Activated naive CD4-positive, alpha-beta T cell treated with anti-CD3 and anti-CD28 coated beads for 36 hours (primary cell): ENCODE results near the gene TMEM250. TPM values are rescaled to one million over a fixed set of nuclear protein-coding genes. Genes with fewer than 3 reads are reported as not detected.

ENCODE experiments used
- CTCF ChIA-PET: fragments of 350-600 bp; sonication (Branson Sonifier 250); formaldehyde crosslinking; loops from one replicate; lab custom pipeline; 2021; ENCODE audit warnings: antibody characterized with exemption; lab: Charles Lee
- DNase-seq: peaks from one replicate; pipeline ENCODE4 v3.0.0-alpha.2; 2020
- H3K27ac Mint-ChIP-seq: one replicate; pipeline ENCODE4 v1.8.0; 2021; ENCODE audit warnings: mild to moderate bottlenecking, mixed read lengths
- H3K27me3 Mint-ChIP-seq: one replicate; pipeline ENCODE4 v1.8.0; 2021; ENCODE audit warnings: low read depth, mixed read lengths
- H3K36me3 Mint-ChIP-seq: one replicate; pipeline ENCODE4 v1.8.0; 2021; ENCODE audit warnings: low read depth, mixed read lengths
- H3K4me1 Mint-ChIP-seq: one replicate; pipeline ENCODE4 v1.8.0; 2021; ENCODE audit warnings: low read depth, mixed read lengths
- H3K4me3 Mint-ChIP-seq: one replicate; pipeline ENCODE4 v1.8.0; 2021; ENCODE audit warnings: mild to moderate bottlenecking, moderate library complexity, mixed read lengths
- H3K9me3 Mint-ChIP-seq: one replicate; pipeline ENCODE4 v1.8.0; 2021; ENCODE audit warnings: mixed read lengths
- intact Hi-C: fragments of 100-400 bp; cut with micrococcal nuclease; formaldehyde crosslinking; loops from one replicate; pipeline ENCODE4 v1.15.1; 2023
- total RNA-seq, 2 experiments: library from RNA; stranded (reverse); gene quantifications; one replicate each; pipeline ENCODE4 v1.2.3, GENCODE V29; 2021

Gene TMEM250
- total RNA-seq, 2 experiments from 2014 or later, result 20.7 to 22.2 TPM

DNA sequence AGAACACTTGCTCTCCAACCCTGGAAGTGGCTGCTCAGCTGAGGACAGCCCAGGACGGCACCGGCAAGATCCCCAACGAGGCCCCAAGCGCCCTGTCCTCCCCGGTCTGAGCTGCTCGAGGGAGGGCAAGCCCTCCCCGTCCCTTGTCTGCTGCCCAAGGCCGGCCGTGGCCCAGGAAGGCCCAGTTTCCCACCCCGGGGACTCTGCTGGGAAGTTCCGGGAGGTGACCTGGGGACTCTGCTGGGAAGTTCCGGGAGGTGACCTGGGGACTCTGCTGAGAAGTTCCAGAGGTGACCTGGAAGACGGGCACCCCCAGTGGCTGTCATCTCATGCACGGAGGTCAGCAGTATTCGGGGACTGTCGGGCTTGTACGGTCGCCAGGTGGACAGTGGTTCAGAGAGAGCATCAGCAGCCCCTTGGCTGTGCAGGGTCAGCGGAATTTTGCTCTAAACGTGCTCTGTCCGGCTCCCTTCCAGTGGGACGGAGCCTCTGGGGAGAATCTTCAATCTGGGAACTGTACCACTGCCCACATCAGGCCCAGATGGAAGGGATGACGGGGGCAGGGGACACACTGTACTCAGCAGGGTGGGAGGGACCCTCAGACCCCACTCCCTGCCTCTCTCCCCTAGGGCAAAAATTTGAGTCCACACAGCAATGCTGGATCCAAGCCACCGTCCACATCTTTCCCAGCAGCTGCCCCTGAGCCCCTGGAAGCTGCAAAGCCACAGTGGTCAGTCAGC lies 30.8 kb downstream of the TMEM250 start:
- Mint-ChIP-seq H3K4me1 (peaks cover 13% of the 10 kb centered on the region), H3K9me3 (no peaks in the 10 kb centered on the region), H3K27me3 (no peaks in the 10 kb centered on the region), H3K36me3 (no peaks in the 10 kb centered on the region), H3K4me3 (no peak overlapping the region), H3K27ac (no peak overlapping the region)
- no peak for DNase-seq
- intact Hi-C loops, result no loop called here
- CTCF ChIA-PET, result interaction anchor here (4.3 kb wide), 1 partner anchor 35 kb away, joined by 43 read pairs; no protein-coding TSS in a partner anchor

DNA sequence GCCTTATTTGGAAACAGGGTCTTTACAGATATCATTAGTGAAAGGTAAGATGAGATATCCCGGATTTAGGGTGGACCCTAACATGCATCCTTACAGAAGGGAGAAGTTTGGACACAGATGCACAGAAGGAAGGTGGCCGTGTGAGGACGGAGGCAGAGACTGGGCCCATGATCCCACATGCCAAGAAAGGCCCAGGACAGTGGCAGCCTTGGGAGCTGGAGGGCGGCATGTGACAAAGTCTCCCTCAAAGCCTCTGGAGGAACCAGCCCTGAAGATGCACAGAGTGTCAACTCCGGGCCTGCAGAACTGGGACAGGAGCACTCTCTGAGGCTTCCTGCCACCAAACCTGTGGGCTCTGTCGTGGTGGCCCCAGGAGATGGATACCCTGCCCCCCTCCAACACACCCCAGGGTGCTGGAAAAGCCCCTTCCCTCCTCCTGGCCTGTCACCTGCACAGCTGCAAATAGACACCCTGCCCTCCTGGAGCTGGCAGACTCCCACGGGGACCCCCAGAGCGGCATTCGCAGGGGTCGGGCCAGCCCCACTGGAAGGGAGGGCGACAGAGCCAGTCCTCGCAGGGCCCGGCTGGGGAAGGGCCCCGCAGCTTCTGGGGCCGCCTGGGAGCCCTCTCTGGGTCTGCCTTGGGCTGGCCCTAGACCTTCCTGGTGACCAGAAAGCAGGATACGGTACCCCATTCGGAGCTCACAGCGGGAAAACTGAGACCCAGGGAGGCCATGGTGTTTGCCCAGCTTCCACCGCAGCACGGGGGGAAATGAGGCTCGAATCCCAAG lies 31.5 kb downstream of the TMEM250 start:
- Mint-ChIP-seq H3K4me1 (peaks cover 15% of the 10 kb centered on the region), H3K9me3 (no peaks in the 10 kb centered on the region), H3K4me3 (no peak overlapping the region), H3K27me3 (no peaks in the 10 kb centered on the region), H3K27ac (no peak overlapping the region), H3K36me3 (no peaks in the 10 kb centered on the region)
- CTCF ChIA-PET, result interaction anchor here (0.8 to 1.5 kb wide), 3 partner anchors 35 to 120 kb away, joined by 3 to 4 read pairs (median 3); no protein-coding TSS in a partner anchor
- DNase-seq, result no peak
- intact Hi-C loops, result no loop called here

DNA sequence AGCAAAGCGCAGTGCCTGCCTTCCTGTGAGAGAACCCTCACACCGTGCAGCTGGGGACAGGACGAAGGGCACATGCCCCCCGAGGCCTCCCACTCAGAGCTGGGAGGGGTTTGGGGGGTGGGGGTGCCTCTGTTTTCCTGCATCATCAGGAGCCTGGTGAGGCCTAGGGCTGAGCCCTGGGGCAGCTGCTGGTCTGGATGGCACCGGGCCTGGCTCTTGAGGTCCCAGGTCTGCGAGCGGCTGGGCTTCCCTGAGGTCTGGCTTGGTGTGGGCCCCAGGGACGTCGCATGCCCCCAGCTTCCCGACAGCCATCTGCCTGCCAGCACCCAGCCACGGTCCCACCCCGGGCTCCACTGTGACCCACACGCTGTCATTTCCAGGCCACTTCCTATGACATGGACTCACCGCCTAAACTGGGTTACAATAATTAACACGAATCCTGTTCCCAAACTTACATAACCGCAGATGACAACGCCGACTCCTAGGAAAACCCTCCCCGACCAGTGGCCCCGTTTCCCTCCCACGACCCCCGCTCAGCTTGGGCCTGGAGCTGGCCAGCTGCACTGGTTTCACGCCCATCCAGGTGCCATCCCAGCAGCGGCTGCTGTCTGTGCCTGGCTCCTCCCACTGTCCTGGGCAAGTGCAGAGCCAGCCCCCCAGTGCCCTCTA lies 32.3 kb downstream of the TMEM250 start:
- no peaks in the 10 kb centered on the region for H3K36me3 Mint-ChIP-seq
- H3K9me3 Mint-ChIP-seq, result no peaks in the 10 kb centered on the region
- no peak overlapping the region for H3K4me3 Mint-ChIP-seq
- CTCF ChIA-PET, result interaction anchor here (0.8 to 1.5 kb wide), 3 partner anchors 36 to 119 kb away, joined by 3 to 4 read pairs (median 3); no protein-coding TSS in a partner anchor
- DNase-seq, result no peak
- H3K4me1 Mint-ChIP-seq, result peaks cover 15% of the 10 kb centered on the region
- no peaks in the 10 kb centered on the region for H3K27me3 Mint-ChIP-seq
- intact Hi-C loops, result no loop called here
- no peak overlapping the region for H3K27ac Mint-ChIP-seq

DNA sequence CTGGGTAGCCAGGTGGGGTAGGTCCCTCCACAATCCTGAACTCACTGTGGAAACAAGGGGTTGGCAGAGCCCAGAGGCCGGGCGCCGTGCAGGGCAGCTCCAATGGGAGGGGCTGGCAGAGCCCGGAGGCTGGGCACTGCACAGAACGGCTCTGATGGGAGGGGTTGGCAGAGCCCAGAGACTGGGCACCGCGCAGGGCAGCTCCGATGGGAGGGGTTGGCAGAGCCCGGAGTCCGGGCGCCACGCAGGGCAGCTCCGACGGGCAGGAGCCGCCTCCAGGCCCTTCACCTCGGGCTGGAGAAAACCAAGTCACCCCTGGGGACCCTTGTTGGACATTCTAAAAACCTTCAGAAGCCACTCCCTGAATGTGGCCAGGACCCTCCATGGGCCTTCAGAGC lies 32.9 kb downstream of the TMEM250 start:
- intact Hi-C loops, result no loop called here
- Mint-ChIP-seq H3K4me1 (peaks cover 15% of the 10 kb centered on the region), H3K9me3 (no peaks in the 10 kb centered on the region), H3K4me3 (no peak overlapping the region), H3K36me3 (no peaks in the 10 kb centered on the region), H3K27ac (no peak overlapping the region), H3K27me3 (no peaks in the 10 kb centered on the region)
- DNase-seq, result no peak
- CTCF ChIA-PET, result interaction anchor here (1.5 kb wide), 1 partner anchor 37 kb away, joined by 4 read pairs; no protein-coding TSS in a partner anchor

GRCh38 chr9:136084063-136084944 lies 34.4 kb downstream of the TMEM250 start:
- DNase-seq, result no peak
- H3K4me3 Mint-ChIP-seq, result no peak overlapping the region
- H3K27me3 Mint-ChIP-seq, result no peaks in the 10 kb centered on the region
- H3K9me3 Mint-ChIP-seq, result no peaks in the 10 kb centered on the region
- CTCF ChIA-PET, result no interaction called here
- H3K36me3 Mint-ChIP-seq, result no peaks in the 10 kb centered on the region
- intact Hi-C loops, result no loop called here
- H3K27ac Mint-ChIP-seq, result no peak overlapping the region
- peaks cover 9% of the 10 kb centered on the region for H3K4me1 Mint-ChIP-seq

DNA sequence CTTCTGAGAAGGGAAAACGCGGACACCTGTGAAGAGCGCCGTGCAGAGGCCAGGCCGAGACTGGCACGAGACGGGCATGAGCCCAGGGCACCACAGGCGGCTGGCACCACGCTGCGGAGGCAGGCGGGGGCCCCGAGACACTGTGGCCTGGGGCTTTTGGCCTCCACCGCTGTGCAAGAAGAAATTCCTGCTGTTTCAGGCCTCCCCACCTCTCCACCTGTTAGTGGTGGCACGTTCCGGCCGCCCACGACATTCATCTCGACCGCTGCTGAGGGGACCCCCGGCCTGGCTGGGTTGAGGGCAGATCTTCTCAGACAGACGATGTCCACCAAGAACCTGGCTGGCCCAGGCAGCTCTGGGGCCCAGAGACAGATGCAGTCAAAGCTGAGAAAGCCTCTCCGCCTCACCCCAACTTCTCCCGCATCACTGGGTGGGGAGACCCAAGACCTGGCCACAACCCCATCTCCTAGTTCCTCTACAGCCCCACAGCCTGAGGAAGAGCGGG lies 35.1 kb downstream of the TMEM250 start:
- H3K27me3 Mint-ChIP-seq, result no peaks in the 10 kb centered on the region
- no peak overlapping the region for H3K27ac Mint-ChIP-seq
- intact Hi-C loops, result no loop called here
- H3K9me3 Mint-ChIP-seq, result no peaks in the 10 kb centered on the region
- no peak overlapping the region for H3K4me3 Mint-ChIP-seq
- CTCF ChIA-PET, result no interaction called here
- peaks cover 9% of the 10 kb centered on the region for H3K4me1 Mint-ChIP-seq
- no peaks in the 10 kb centered on the region for H3K36me3 Mint-ChIP-seq
- no peak for DNase-seq

GRCh38 chr9:136082496-136083361 lies 35.9 kb downstream of the TMEM250 start:
- Mint-ChIP-seq H3K9me3 (no peaks in the 10 kb centered on the region), H3K27me3 (no peaks in the 10 kb centered on the region), H3K4me3 (no peak overlapping the region), H3K27ac (no peak overlapping the region), H3K4me1 (peaks cover 9% of the 10 kb centered on the region), H3K36me3 (no peaks in the 10 kb centered on the region)
- no peak for DNase-seq
- CTCF ChIA-PET, result no interaction called here
- intact Hi-C loops, result no loop called here

- H3K9me3 Mint-ChIP-seq, result no peaks in the 10 kb centered on the region
- H3K4me1 Mint-ChIP-seq, result peaks cover 9% of the 10 kb centered on the region
- DNase-seq, result no peak
- no peak overlapping the region for H3K4me3 Mint-ChIP-seq
- no peaks in the 10 kb centered on the region for H3K36me3 Mint-ChIP-seq
- H3K27ac Mint-ChIP-seq, result no peak overlapping the region
- no peaks in the 10 kb centered on the region for H3K27me3 Mint-ChIP-seq
- intact Hi-C loops, result no loop called here
- CTCF ChIA-PET, result no interaction called here
Measured at GRCh38 chr9:136081826-136082495, 36.7 kb downstream of the TMEM250 start.

- H3K9me3 Mint-ChIP-seq, result no peaks in the 10 kb centered on the region
Measured at GRCh38 chr9:136081113-136081825, 37.4 kb downstream of the TMEM250 start.

DNA sequence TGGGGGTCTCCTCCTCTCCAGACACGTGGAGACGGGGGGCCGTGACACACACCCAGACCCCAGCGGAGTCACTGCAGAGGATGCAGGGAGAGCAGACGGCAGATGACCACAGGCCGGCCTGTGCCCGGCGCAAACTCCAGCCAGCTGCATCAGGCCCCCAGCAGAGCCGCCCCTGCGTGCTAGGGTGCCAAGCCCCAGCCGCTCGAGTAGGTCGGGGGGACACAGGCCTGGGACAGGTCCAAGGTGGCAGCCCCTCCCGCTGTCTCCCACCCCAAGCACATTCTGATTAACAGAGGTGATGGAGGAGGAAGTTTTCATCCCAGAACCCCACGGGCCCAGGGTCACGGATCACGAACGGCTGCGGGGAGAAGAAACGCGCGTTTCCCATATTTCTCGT lies 38.0 kb downstream of the TMEM250 start:
- no peak overlapping the region for H3K4me3 Mint-ChIP-seq
- no peaks in the 10 kb centered on the region for H3K36me3 Mint-ChIP-seq
- H3K27ac Mint-ChIP-seq, result no peak overlapping the region
- DNase-seq, result no peak
- H3K27me3 Mint-ChIP-seq, result no peaks in the 10 kb centered on the region
- intact Hi-C loops, result no loop called here
- peaks cover 18% of the 10 kb centered on the region for H3K4me1 Mint-ChIP-seq
- H3K9me3 Mint-ChIP-seq, result no peaks in the 10 kb centered on the region
- CTCF ChIA-PET, result no interaction called here

More at GRCh38 chr9:136081113-136081825, 37.4 kb downstream of the TMEM250 start:
- no peak overlapping the region for H3K4me3 Mint-ChIP-seq
- peaks cover 12% of the 10 kb centered on the region for H3K4me1 Mint-ChIP-seq
- no peaks in the 10 kb centered on the region for H3K27me3 Mint-ChIP-seq
- intact Hi-C loops, result no loop called here
- no peak for DNase-seq
- H3K36me3 Mint-ChIP-seq, result no peaks in the 10 kb centered on the region
- H3K27ac Mint-ChIP-seq, result no peak overlapping the region
- CTCF ChIA-PET, result no interaction called here
